ENCODE data around the gene CXCL5. TPM values are rescaled to one million over a fixed set of nuclear protein-coding genes. Genes with fewer than 3 reads are reported as not detected.

The CXCL5 gene
- total RNA-seq, 1 experiment from 2014 or later, result 0.10 TPM

DNA sequence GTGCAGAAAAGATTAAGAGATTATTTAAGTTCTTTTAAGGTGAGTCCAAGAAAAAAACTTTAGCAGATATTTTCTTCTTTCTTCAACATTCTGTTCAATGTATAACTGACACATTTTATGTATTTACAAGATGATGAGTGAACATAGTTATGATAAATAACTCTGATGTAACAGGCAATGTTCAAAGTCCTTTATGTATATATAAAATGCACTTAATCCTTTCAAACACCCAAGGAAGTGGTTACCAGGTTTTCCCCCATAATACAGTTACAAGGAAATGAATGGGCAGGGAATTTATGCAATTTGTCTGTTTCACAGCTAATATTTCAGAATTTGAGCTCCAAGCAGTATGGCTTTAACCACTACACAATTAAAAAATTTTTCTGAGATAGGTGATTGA, 31.8 kb upstream of the CXCL5 start:
- no peaks in the 10 kb centered on the region for H3K36me3 ChIP-seq (ENCODE audit: control insufficient read depth, insufficient read depth, low read length)
- no peaks in the 10 kb centered on the region for H3K27me3 ChIP-seq (ENCODE audit: control insufficient read depth, insufficient read depth, low read length)
- no peak for TF ChIP-seq TCF7L2 (IDR thresholded peaks at IDR 0.05; ENCODE audit: low read depth, low read length)
- TF ChIP-seq REST (IDR thresholded peaks at IDR 0.05; ENCODE audit: insufficient read depth in 1 of 2, low read depth in 2 of 2, low read length in 1 of 2), result no peak
- TF ChIP-seq POLR2AphosphoS5 (IDR thresholded peaks at IDR 0.05; ENCODE audit: low read depth, low read length), result no peak
- TF ChIP-seq SIN3A (IDR thresholded peaks at IDR 0.05; ENCODE audit: borderline replicate concordance, insufficient read depth, low read depth, low read length), result no peak
- TF ChIP-seq CTCF (IDR thresholded peaks at IDR 0.05), result no peak
- no peak overlapping the region for H3K27ac ChIP-seq (ENCODE audit: low read length)
- no TSS peak for BruUV-seq (replicated peaks)
- in situ Hi-C loops (cut with HindIII; ENCODE audit: low pct_unique_long_range_greater_than_20kb, low sequenced_read_pairs), result no loop called here
- no peak for ATAC-seq
- intact Hi-C loops (cut with micrococcal nuclease; ENCODE audit: unreplicated experiment), result no loop called here
- CTCF ChIA-PET, result interaction anchor here (0.7 kb wide), 1 partner anchor 122 kb away, joined by 3 read pairs; no protein-coding TSS in a partner anchor
- no peak for DNase-seq (ENCODE audit: low read depth, low spot score)
- H3K4me1 ChIP-seq (ENCODE audit: control insufficient read depth, insufficient read depth, low read length), result no peaks in the 10 kb centered on the region
- POLR2A ChIA-PET, result no interaction called here
- no peak overlapping the region for H3K4me3 ChIP-seq (ENCODE audit: low read depth in 2 of 2, low read length in 2 of 2)
- no peaks in the 10 kb centered on the region for H3K9me3 ChIP-seq (ENCODE audit: control insufficient read depth, insufficient read depth, low read depth, low read length)

DNA sequence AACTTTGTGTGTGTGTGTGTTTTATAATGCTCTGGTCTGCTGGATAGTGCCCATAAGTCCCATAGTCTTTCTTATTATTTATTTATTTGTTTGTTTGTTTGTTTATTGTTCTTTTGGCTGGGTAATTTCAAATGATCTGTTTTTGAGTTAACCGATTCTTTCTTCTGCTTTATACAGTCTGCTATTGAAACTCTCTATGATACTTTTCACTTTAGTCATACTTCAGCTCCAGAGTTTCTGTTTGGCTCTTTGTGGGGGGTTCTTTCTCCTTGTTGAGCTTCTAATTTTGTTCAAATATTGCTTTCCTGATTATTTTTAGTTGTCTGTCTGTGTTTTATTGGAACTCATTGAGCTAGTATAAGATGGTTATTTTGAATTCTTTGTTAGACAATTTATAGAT, 30.0 kb upstream of the CXCL5 start:
- in situ Hi-C loops (cut with HindIII; ENCODE audit: low pct_unique_long_range_greater_than_20kb, low sequenced_read_pairs), result no loop called here
- CTCF ChIA-PET, result no interaction called here
- POLR2A ChIA-PET, result no interaction called here

More for the DNA sequence above, 30.0 kb upstream of the CXCL5 start:
- TF ChIP-seq TCF7L2 (IDR thresholded peaks at IDR 0.05; ENCODE audit: low read depth, low read length) (no peak), SIN3A (IDR thresholded peaks at IDR 0.05; ENCODE audit: borderline replicate concordance, insufficient read depth, low read depth, low read length) (no peak), POLR2AphosphoS5 (IDR thresholded peaks at IDR 0.05; ENCODE audit: low read depth, low read length) (no peak), REST (IDR thresholded peaks at IDR 0.05; ENCODE audit: insufficient read depth in 1 of 2, low read depth in 2 of 2, low read length in 1 of 2) (no peak), CTCF (IDR thresholded peaks at IDR 0.05) (no peak)
- Histone ChIP-seq H3K4me3 (ENCODE audit: low read depth in 2 of 2, low read length in 2 of 2) (no peak overlapping the region), H3K27ac (ENCODE audit: low read length) (no peak overlapping the region), H3K27me3 (ENCODE audit: control insufficient read depth, insufficient read depth, low read length) (no peaks in the 10 kb centered on the region), H3K36me3 (ENCODE audit: control insufficient read depth, insufficient read depth, low read length) (no peaks in the 10 kb centered on the region), H3K4me1 (ENCODE audit: control insufficient read depth, insufficient read depth, low read length) (no peaks in the 10 kb centered on the region), H3K9me3 (ENCODE audit: control insufficient read depth, insufficient read depth, low read depth, low read length) (no peaks in the 10 kb centered on the region)
- ATAC-seq, result no peak
- BruUV-seq (replicated peaks), result no TSS peak
- intact Hi-C loops (cut with micrococcal nuclease; ENCODE audit: unreplicated experiment), result no loop called here
- DNase-seq (ENCODE audit: low read depth, low spot score), result no peak

All from Panc1 (cell line).